Measurements from ENCODE around the gene SPTBN5.
A peak's percentile ranks its signal among the peaks of the same experiment; 100 is the strongest.
"Not testable (repeated sequence)": the region's sequence is repeated elsewhere in the genome, so short reads cannot be mapped to it uniquely, and the experiment has no call there.

The SPTBN5 gene

DNA sequence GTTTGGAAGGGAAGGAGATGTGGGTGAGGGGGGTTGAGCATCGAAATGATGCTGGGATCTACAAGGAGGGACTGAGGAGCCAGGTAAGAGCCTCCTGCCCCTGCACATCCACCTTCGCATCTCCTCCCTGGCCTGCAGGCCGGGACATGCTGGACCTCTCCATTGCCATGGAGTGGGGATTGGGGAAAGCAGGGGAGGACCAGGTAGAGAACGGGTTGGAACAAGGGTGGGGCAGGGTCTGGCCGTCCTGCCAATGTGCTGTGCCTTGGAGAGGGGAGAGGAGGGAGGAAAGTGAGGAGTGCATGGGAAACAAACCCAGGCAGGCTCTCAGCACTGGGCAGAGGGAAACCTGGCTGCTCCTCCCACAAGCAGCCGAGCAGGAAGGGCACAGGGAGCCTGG, 44.6 kb downstream of the SPTBN5 start:
- DNase-seq (ENCODE audit: low read depth in 3 of 3, low spot score in 1 of 3), result no peak

DNA sequence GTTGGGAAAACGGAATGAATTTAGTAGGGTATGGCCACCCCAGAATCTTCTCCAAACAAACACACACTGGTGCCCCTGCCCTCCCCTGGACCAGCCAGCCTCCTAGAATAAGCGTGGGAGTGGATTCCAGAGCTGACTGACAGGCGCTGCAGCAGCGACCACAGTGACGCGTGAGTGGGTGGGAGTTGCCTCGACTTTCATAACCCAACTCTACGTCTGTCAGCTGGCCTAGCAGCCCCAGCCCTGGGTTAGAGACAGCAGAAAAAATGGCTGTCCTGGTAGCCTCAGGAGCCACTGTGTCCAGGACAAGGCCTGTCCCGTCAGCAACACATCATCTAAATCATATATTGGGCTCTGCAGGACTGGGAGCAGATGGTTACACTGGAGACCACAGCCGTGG, 45.2 kb downstream of the SPTBN5 start:
- no peak for DNase-seq (ENCODE audit: low read depth in 3 of 3, low spot score in 1 of 3)

DNA sequence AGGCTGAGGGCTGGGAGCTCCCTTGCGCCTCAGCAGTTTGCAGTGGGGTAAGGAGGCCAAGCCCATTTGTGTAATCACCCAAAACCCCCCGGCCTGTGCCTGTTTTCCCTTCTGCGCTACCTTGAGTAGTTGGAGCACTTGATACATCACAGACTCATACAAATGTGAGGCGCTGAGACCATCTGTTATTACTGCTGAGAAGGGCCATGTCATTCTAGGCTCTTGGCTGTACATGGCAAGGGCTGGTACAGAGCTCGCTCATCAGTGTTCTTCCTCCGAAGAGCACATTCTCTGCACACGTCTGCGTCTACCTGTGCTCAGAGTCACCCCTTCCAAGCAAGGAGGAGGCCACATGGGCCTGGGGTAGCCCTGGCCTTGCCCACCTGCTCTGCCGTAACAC, 45.9 kb downstream of the SPTBN5 start:
- no peak for DNase-seq (ENCODE audit: low read depth in 3 of 3, low spot score in 1 of 3)

GRCh38 chr15:41847206-41847605, 46.6 kb downstream of the SPTBN5 start:
- DNase-seq (ENCODE audit: low read depth in 3 of 3, low spot score in 1 of 3), result no peak

DNA sequence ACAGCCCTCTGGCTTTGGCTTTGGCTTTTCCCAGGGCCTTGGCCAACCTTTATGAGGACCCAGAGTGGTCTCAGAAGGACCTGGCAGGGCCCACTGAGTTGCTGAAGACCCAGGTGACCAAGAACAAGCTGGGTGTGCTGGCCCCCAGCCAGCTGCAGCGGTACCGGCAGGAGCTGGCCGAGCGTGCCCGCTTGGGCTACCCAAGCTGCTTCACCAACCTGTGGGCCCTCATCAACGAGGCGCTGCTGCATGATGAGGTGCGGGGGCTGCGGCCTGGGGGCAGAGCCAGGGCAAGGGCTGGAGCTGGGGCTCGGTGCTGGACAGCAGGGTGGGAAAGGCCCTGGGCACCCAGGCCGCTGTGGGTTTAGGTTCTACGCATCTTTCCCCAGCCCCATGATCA, 49.0 kb downstream of the SPTBN5 start:
- DNase-seq (ENCODE audit: low read depth in 3 of 3, low spot score in 1 of 3), result no peak

DNA sequence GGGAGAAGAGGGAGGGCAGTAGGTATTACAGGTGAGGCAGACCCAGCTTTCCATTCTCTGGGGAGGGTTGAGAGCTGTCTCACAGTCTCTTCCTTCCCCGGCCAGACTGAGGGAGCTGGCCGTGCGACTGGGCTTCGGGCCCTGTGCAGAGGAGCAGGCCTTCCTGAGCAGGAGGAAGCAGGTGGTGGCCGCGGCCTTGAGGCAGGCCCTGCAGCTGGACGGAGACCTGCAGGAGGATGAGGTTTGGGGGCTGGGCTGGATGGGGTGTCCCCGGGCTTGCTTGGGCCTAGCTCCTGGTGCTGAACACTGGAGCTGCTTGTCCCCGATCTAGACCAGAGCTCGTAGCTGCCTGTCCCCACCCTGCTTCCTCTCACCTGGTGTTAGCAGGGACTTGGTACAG, 50.3 kb downstream of the SPTBN5 start:
- DNase-seq (ENCODE audit: low read depth in 3 of 3, low spot score in 1 of 3), result no peak

DNA sequence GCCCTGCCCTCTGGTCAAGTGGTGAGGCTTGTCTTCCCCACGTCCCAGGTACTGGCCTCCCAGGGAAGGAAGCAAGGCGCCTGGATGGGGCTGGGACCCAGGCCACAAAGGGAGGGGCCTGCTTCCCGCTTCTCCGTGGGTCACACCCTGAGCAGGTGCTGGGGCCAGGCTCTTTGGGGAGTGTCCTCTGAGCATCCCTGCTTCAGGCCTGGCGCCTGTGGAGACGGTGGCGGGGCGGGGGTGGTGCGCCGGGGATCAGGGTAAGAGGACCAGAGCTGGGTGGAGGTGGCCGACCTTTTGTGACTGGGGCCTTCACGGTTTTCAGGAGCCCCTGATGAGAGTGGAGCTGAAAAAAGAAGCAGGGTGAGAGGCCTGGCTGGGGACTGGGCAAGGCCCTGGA, 51.6 kb downstream of the SPTBN5 start:
- DNase-seq (ENCODE audit: low read depth in 3 of 3, low spot score in 1 of 3), result no peak

GRCh38 chr15:41841131-41841530, 52.7 kb downstream of the SPTBN5 start:
- DNase-seq (ENCODE audit: low read depth in 3 of 3, low spot score in 1 of 3), result no peak

DNA sequence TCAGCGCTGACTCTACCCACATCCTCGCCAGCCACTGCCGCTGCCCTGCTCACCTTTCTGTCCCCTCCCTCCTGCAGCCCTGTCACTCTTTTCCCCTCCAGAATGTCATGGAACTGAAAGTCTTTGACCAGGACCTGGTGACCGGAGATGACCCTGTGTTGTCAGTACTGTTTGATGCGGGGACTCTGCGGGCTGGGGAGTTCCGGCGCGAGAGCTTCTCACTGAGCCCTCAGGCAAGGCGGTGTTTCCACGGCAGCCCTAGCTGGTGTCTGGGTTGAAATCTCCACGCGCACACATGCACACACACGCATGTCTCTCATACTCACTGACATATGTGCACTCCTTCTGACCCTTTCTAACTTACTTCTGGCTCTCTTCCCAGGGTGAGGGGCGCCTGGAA, 53.2 kb downstream of the SPTBN5 start:
- no peak for DNase-seq (ENCODE audit: low read depth in 3 of 3, low spot score in 1 of 3)

- DNase-seq (ENCODE audit: low read depth in 3 of 3, low spot score in 1 of 3), result no peak
These were observed 53.9 kb downstream of the SPTBN5 start for GRCh38 chr15:41839781-41840491.

GRCh38 chr15:41838400-41838897, 55.4 kb downstream of the SPTBN5 start, which contains the start of gene PLA2G4B:
Gene PLA2G4B (plus strand): TSS chr15:41838847. CDS start chr15:41838914, 67 bp downstream.
- no peak for DNase-seq (ENCODE audit: low read depth in 3 of 3, low spot score in 1 of 3)

- DNase-seq (ENCODE audit: low read depth in 3 of 3, low spot score in 1 of 3), result no peak
These were observed 57.0 kb downstream of the SPTBN5 start for GRCh38 chr15:41836713-41837454.

DNA sequence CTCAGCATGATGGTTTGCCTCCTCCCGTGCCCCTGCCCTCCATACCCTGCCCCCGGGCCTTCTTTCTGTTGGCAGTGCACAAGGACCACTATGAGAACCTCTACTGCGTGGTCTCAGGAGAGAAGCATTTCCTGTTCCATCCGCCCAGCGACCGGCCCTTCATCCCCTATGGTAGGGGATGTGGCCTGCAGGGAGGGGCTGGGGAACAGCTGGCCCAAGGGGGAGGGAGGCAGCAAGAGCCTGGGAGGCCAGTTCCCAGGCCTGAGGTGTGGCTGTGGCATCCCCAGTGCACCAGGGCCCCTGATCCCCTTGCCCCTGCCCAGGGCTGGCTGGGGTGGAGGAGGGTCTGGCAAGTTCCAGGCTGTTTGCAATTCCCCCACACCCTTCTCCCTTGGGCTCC, 57.8 kb downstream of the SPTBN5 start:
- DNase-seq (ENCODE audit: low read depth in 3 of 3, low spot score in 1 of 3), result no peak

GRCh38 chr15:41834096-41834495, 59.8 kb downstream of the SPTBN5 start:
- no peak for DNase-seq (ENCODE audit: low read depth in 3 of 3, low spot score in 1 of 3)

DNA sequence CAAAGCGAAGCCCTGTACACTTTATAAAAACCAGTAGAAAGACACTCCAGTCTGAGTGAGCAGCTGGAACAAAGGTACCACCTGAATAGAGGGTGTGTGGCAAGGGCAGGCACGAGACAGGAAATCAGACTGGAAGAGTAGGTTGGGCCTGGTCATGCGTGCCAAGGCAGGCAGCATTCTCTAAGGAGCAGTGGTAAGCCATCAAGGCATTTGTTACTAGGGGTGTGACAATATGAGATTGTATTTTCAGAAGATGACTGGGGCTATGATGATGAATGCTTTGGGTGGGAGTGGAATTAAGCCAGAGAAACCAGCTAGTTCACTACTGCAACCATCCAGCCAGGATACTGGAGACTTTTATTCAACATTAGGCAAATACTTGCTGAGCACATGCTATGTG, 61.0 kb downstream of the SPTBN5 start:
- no peak for DNase-seq (ENCODE audit: low read depth in 3 of 3, low spot score in 1 of 3)

GRCh38 chr15:41832208-41832607, 61.6 kb downstream of the SPTBN5 start:
- no peak for DNase-seq (ENCODE audit: low read depth in 3 of 3, low spot score in 1 of 3)

DNA sequence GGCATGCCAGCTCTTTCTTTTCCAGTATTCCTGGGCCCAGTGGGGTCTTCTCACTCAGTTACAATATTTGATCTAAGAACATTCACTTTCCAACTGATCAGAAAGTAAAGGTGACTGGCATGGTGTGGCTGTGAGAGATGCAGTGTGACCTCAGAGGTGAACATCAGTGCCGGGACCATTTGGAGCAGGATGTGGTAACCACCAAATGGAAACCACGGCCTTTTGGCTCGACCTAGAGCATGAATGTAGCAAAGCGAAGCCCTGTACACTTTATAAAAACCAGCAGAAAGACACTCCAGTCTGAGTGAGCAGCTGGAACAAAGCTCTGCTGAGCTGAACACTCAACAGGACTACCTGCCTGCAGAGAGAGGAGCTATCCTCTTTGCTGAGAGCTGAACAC, 62.6 kb downstream of the SPTBN5 start:
- DNase-seq (ENCODE audit: low read depth in 3 of 3, low spot score in 1 of 3), result not testable (repeated sequence)

GRCh38 chr15:41829959-41830646, 63.8 kb downstream of the SPTBN5 start:
- DNase-seq (ENCODE audit: low read depth in 3 of 3, low spot score in 1 of 3), result no peak

DNA sequence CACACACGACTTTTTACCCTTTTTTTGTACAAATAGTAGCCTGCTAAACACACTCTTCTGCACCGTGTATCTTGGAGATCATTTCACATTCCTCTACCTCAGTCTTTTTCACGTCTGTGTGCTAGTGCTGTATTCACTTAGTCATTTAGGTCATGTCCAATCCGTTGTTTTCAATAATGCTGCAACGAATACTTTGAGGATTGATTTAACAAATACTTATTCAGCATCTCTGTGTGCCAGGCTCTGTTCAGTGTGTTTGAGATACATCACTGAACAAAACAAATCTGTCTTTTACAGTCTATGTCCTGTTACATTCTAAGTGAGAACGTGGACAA, 65.1 kb downstream of the SPTBN5 start:
- no peak for DNase-seq (ENCODE audit: low read depth in 3 of 3, low spot score in 1 of 3)

- DNase-seq (ENCODE audit: low read depth in 3 of 3, low spot score in 1 of 3), result peak; percentile 90 to 97 (median 91)
These were observed 65.7 kb downstream of the SPTBN5 start, which contains the start of gene JMJD7 for GRCh38 chr15:41827880-41828806. Gene JMJD7 (plus strand): TSS chr15:41828092. CDS start chr15:41828125, 33 bp downstream.
